OCI-LY3 (cell line): ENCODE results near the gene ADCY3.

Experiments
- H2AFZ ChIP-seq: fragments of 200-600, 300-600 bp; shearing (Covaris generic); 2 replicates; pipeline ENCODE4 v1.6.0; 2014; ENCODE audit warnings: antibody characterized with exemption, low read depth, low read length
- H3K27ac ChIP-seq: fragments of 200-600, 300-600 bp; sonication (generic); 2 replicates; pipeline ENCODE4 v1.5.1; 2014; ENCODE audit warnings: mild to moderate bottlenecking, low read length, moderate library complexity, mixed read lengths
- H3K27me3 ChIP-seq: fragments of 200-600, 300-600 bp; sonication (generic); 2 replicates; pipeline ENCODE4 v1.6.1; 2014; ENCODE audit warnings: low read depth, low read length, mixed read lengths
- H3K36me3 ChIP-seq: fragments of 200-600, 300-600 bp; sonication (generic); replicated peaks from 2 replicates; pipeline ENCODE3; 2014; ENCODE audit warnings: low read depth, low read length, mixed read lengths
- H3K4me1 ChIP-seq: fragments of 300-600, 200-600 bp; sonication (generic); 2 replicates; pipeline ENCODE4 v1.6.1; 2014; ENCODE audit warnings: low read length, mixed read lengths
- H3K4me2 ChIP-seq: fragments of 200-600, 300-600 bp; sonication (generic); 2 replicates; pipeline ENCODE4 v1.6.1; 2014; ENCODE audit warnings: low read length, mixed read lengths
- H3K4me3 ChIP-seq: fragments of 300-600, 200-600 bp; sonication (generic); 2 replicates; pipeline ENCODE4 v1.5.1; 2014; ENCODE audit warnings: antibody characterized with exemption, mild to moderate bottlenecking, low read length, moderate library complexity
- H3K79me2 ChIP-seq: fragments of 300-600, 200-600 bp; shearing (Covaris generic); 2 replicates; pipeline ENCODE4 v1.6.1; 2014; ENCODE audit warnings: mild to moderate bottlenecking, low read length, mixed read lengths
- H3K9ac ChIP-seq: fragments of 300-600, 200-600 bp; shearing (Covaris generic); 2 replicates; pipeline ENCODE4 v1.6.0; 2014; ENCODE audit warnings: mild to moderate bottlenecking, low read length, moderate library complexity
- H3K9me3 ChIP-seq: fragments of 200-600, 300-600 bp; shearing (Covaris generic); 2 replicates; pipeline ENCODE4 v1.6.1; 2014; ENCODE audit warnings: low read length, mixed read lengths; ENCODE audit not compliant: insufficient read depth
- H4K20me1 ChIP-seq: fragments of 200-600, 300-600 bp; sonication (generic); 2 replicates; pipeline ENCODE4 v1.6.1; 2016; ENCODE audit warnings: low read length, mixed read lengths; ENCODE audit not compliant: insufficient read depth
- CTCF ChIP-seq: fragments of 200-600, 300-600 bp; sonication (generic); IDR thresholded peaks from 2 replicates; pipeline ENCODE4 v1.5.1; 2014; ENCODE audit warnings: antibody characterized with exemption, low read length, low read depth
- EZH2phosphoT487 ChIP-seq: fragments of 200-600 bp; shearing (Covaris generic); IDR thresholded peaks from 2 replicates; pipeline ENCODE4 v1.6.1; 2018; ENCODE audit warnings: antibody characterized with exemption, mixed run types, low read depth

ADCY3 gene

GRCh38 chr2:24914713-24915112, 5.3 kb downstream of the ADCY3 start:
- H3K9me3 ChIP-seq, result no peaks in the 10 kb centered on the region
- no peak overlapping the region for H3K4me2 ChIP-seq
- peaks cover 11% of the 10 kb centered on the region; the same call in 1 of the 2 replicates for H3K4me1 ChIP-seq
- no peak overlapping the region for H3K4me3 ChIP-seq
- no peaks in the 10 kb centered on the region for H3K27me3 ChIP-seq
- no peak for TF ChIP-seq CTCF
- TF ChIP-seq EZH2phosphoT487, result no peak
- no peak overlapping the region for H3K9ac ChIP-seq
- no peak overlapping the region for H2AFZ ChIP-seq
- peaks cover 60% of the 10 kb centered on the region for H3K36me3 ChIP-seq
- peaks cover 25% of the 10 kb centered on the region for H4K20me1 ChIP-seq
- H3K27ac ChIP-seq, result no peak overlapping the region
- H3K79me2 ChIP-seq, result peaks cover 98% of the 10 kb centered on the region

GRCh38 chr2:24913911-24914310, 6.1 kb downstream of the ADCY3 start:
- Histone ChIP-seq H3K36me3 (peaks cover 67% of the 10 kb centered on the region), H3K27me3 (no peaks in the 10 kb centered on the region), H3K79me2 (peaks cover 98% of the 10 kb centered on the region), H3K9me3 (no peaks in the 10 kb centered on the region), H2AFZ (no peak overlapping the region), H3K4me2 (no peak overlapping the region), H3K4me1 (peaks cover 8% of the 10 kb centered on the region; the same call in 1 of the 2 replicates), H3K9ac (no peak overlapping the region), H4K20me1 (peaks cover 32% of the 10 kb centered on the region), H3K4me3 (no peak overlapping the region), H3K27ac (no peak overlapping the region)
- TF ChIP-seq EZH2phosphoT487, result no peak
- no peak for TF ChIP-seq CTCF

- no peak overlapping the region for H3K27ac ChIP-seq
- H3K9me3 ChIP-seq, result no peaks in the 10 kb centered on the region
- peaks cover 38% of the 10 kb centered on the region for H4K20me1 ChIP-seq
- H3K27me3 ChIP-seq, result no peaks in the 10 kb centered on the region
- H3K9ac ChIP-seq, result no peak overlapping the region
- no peak overlapping the region for H2AFZ ChIP-seq
- H3K4me3 ChIP-seq, result no peak overlapping the region
- peaks cover 64% of the 10 kb centered on the region for H3K36me3 ChIP-seq
- no peak overlapping the region for H3K4me2 ChIP-seq
- peaks cover 96% of the 10 kb centered on the region for H3K79me2 ChIP-seq
- H3K4me1 ChIP-seq, result 0 out of 2 replicates have a peak, but pooled peaks cover 4% of the 10 kb centered on the region
- TF ChIP-seq CTCF (no peak), EZH2phosphoT487 (no peak)
These were observed 7.1 kb downstream of the ADCY3 start for GRCh38 chr2:24912986-24913385.

GRCh38 chr2:24912523-24912922, 7.5 kb downstream of the ADCY3 start:
- H2AFZ ChIP-seq, result no peak overlapping the region
- H3K4me3 ChIP-seq, result no peak overlapping the region
- TF ChIP-seq EZH2phosphoT487 (no peak), CTCF (no peak)
- no peaks in the 10 kb centered on the region for H3K4me1 ChIP-seq
- peaks cover 33% of the 10 kb centered on the region for H4K20me1 ChIP-seq
- peaks cover 60% of the 10 kb centered on the region for H3K36me3 ChIP-seq
- no peaks in the 10 kb centered on the region for H3K9me3 ChIP-seq
- no peaks in the 10 kb centered on the region for H3K27me3 ChIP-seq
- no peak overlapping the region for H3K9ac ChIP-seq
- H3K79me2 ChIP-seq, result peaks cover 92% of the 10 kb centered on the region
- H3K4me2 ChIP-seq, result no peak overlapping the region
- no peak overlapping the region for H3K27ac ChIP-seq
